Articular chondrocyte of knee joint (primary cell): ENCODE measurements around the gene FKBP1B. TPM values are rescaled to one million over a fixed set of nuclear protein-coding genes. Genes with fewer than 3 reads are reported as not detected.

Source experiments
- small RNA-seq: library from RNA; depleted of rRNA; stranded (forward); fragments of <200 nt; gene quantifications from one replicate; pipeline ENCODE3, GENCODE V24; 2012
- total RNA-seq: library from RNA; depleted of rRNA; stranded (reverse); fragments of >200 nt; gene quantifications from 2 replicates; pipeline ENCODE4 v1.2.3, GENCODE V29; 2012

The FKBP1B gene
- total RNA-seq, result 3.5 and 4.1 TPM in 2 replicates

GRCh38 chr2:24049485-24050021 lies at the start of gene FKBP1B:
Gene FKBP1B (plus strand): TSS chr2:24049741. CDS start chr2:24049850, 109 bp downstream.

GRCh38 chr2:24009680-24010476 lies 39.7 kb upstream of the FKBP1B start, which contains the start of gene MFSD2B:
Gene MFSD2B (plus strand): TSS chr2:24010085. CDS start chr2:24010097, 12 bp downstream.

GRCh38 chr2:24046930-24047702 lies 2.4 kb upstream of the FKBP1B start, which contains the start of gene WDCP:
Gene WDCP (minus strand): TSS chr2:24047391. CDS start chr2:24039494, 7,897 bp downstream.

GRCh38 chr2:24075915-24076848 lies 26.6 kb downstream of the FKBP1B start, which contains the start of gene SF3B6:
Gene SF3B6 (minus strand): TSS chr2:24076326. CDS start chr2:24076229, 97 bp downstream.

GRCh38 chr2:24084386-24085199 lies 35.1 kb downstream of the FKBP1B start, which contains the start of gene TP53I3:
Gene TP53I3 (minus strand): TSS chr2:24084834. CDS start chr2:24084326, 508 bp downstream.

Small RNA genes within 50 kb of the gene (small RNA-seq; reads per million reads assigned to genes)
- not detected for gene RNU6-370P

Other genes with a start within 250 kb of the FKBP1B start
- 22.2 and 22.9 TPM in 2 replicates for gene ATAD2B, start 122.6 kb upstream of the FKBP1B start, total RNA-seq
- 17.1 and 19.5 TPM in 2 replicates for gene UBXN2A, start 109.3 kb upstream of the FKBP1B start, total RNA-seq
- gene MFSD2B, start 39.7 kb upstream of the FKBP1B start, total RNA-seq, result 0.13 TPM in 1 of 2 replicates, not detected in the other
- 10.1 and 14.8 TPM in 2 replicates for gene WDCP, start 2.4 kb upstream of the FKBP1B start, total RNA-seq
- gene SF3B6, start 26.6 kb downstream of the FKBP1B start, total RNA-seq, result 121 and 138 TPM in 2 replicates
- 20.9 and 23.8 TPM in 2 replicates for gene TP53I3, start 35.1 kb downstream of the FKBP1B start, total RNA-seq
- 0.52 and 0.65 TPM in 2 replicates for gene PFN4, start 73.6 kb downstream of the FKBP1B start, total RNA-seq
- 17.9 and 21.4 TPM in 2 replicates for gene FAM228B, start 73.7 kb downstream of the FKBP1B start, total RNA-seq
- 0.43 and 0.65 TPM in 2 replicates for gene FAM228A, start 125.3 kb downstream of the FKBP1B start, total RNA-seq